WTC11 (cell line): ENCODE measurements around the gene TOR1A. TPM values are rescaled to one million over a fixed set of nuclear protein-coding genes. Genes with fewer than 3 reads are reported as not detected.

Source experiments
- ATAC-seq: fragments of 200-7000 bp; cut with Tn5 transposase; 2 replicates; pipeline ENCODE4 v1.10.0; 2021; ENCODE audit warnings: mild to moderate bottlenecking, moderate library complexity
- CTCF ChIA-PET: fragments of 300-600 bp; sonication (Branson Sonifier 250); formaldehyde crosslinking; loops from one replicate; lab custom pipeline; 2021; ENCODE audit warnings: antibody characterized with exemption; lab: Charles Lee
- POLR2A ChIA-PET: fragments of 350-600 bp; sonication (Branson Sonifier 250); formaldehyde crosslinking; loops from one replicate; lab custom pipeline; 2021; ENCODE audit warnings: antibody characterized with exemption; lab: Charles Lee
- DNase-seq: peaks from one replicate; pipeline ENCODE4 v3.0.0; 2021; ENCODE audit warnings: low spot score
- H3K27ac Mint-ChIP-seq: 2 replicates; pipeline ENCODE4 v1.8.0; 2021; ENCODE audit warnings: mixed read lengths
- H3K27me3 Mint-ChIP-seq: 2 replicates; pipeline ENCODE4 v1.8.0; 2021; ENCODE audit warnings: low read depth, mild to moderate bottlenecking, moderate library complexity, mixed read lengths
- H3K36me3 Mint-ChIP-seq: 2 replicates; pipeline ENCODE4 v1.8.0; 2021; ENCODE audit warnings: mixed read lengths
- H3K4me1 Mint-ChIP-seq: 2 replicates; pipeline ENCODE4 v1.8.0; 2022; ENCODE audit warnings: mixed read lengths
- H3K4me3 Mint-ChIP-seq: 2 replicates; pipeline ENCODE4 v1.8.0; 2021; ENCODE audit warnings: mild to moderate bottlenecking, moderate library complexity, mixed read lengths
- H3K9me3 Mint-ChIP-seq: 2 replicates; pipeline ENCODE4 v1.8.0; 2021; ENCODE audit warnings: mixed read lengths
- ARID4B ChIP-seq: sonication (generic); formaldehyde crosslinking; IDR thresholded peaks from 2 replicates; pipeline ENCODE4 v1.8.0; 2023; ENCODE audit warnings: missing genetic modification reagents, mild to moderate bottlenecking, borderline replicate concordance
- ATF1 ChIP-seq: sonication (generic); formaldehyde crosslinking; IDR thresholded peaks from 2 replicates; pipeline ENCODE4 v1.8.1; 2023; ENCODE audit warnings: mild to moderate bottlenecking, moderate library complexity, missing genetic modification reagents
- ATF3 ChIP-seq: sonication (generic); formaldehyde crosslinking; conservative IDR thresholded peaks from 2 replicates; pipeline ENCODE4 v1.8.1; 2022; ENCODE audit warnings: mild to moderate bottlenecking, missing genetic modification reagents
- E2F1 ChIP-seq: sonication (generic); formaldehyde crosslinking; IDR thresholded peaks from 2 replicates; pipeline ENCODE4 v1.8.0; 2022; ENCODE audit warnings: mild to moderate bottlenecking, missing genetic modification reagents
- ESRRA ChIP-seq: sonication (generic); formaldehyde crosslinking; IDR thresholded peaks from 2 replicates; pipeline ENCODE4 v1.8.1; 2022; ENCODE audit warnings: mild to moderate bottlenecking, missing genetic modification reagents, borderline replicate concordance
- ETV6 ChIP-seq: sonication (generic); formaldehyde crosslinking; IDR thresholded peaks from 2 replicates; pipeline ENCODE4 v1.8.1; 2022; ENCODE audit warnings: mild to moderate bottlenecking, missing genetic modification reagents
- GABPB1 ChIP-seq: sonication (generic); formaldehyde crosslinking; IDR thresholded peaks from 2 replicates; pipeline ENCODE4 v1.8.1; 2023; ENCODE audit warnings: mild to moderate bottlenecking, missing genetic modification reagents
- GTF2I ChIP-seq: fragments of 250-450 bp; sonication (Bioruptor Pico); conservative IDR thresholded peaks from 2 replicates; pipeline ENCODE4 v1.4.0; 2021; ENCODE audit warnings: mild to moderate bottlenecking
- KAT7 ChIP-seq: sonication (generic); formaldehyde crosslinking; IDR thresholded peaks from 2 replicates; pipeline ENCODE4 v1.8.1; 2023; ENCODE audit warnings: missing genetic modification reagents, mild to moderate bottlenecking, borderline replicate concordance
- MAX ChIP-seq: sonication (generic); formaldehyde crosslinking; IDR thresholded peaks from 2 replicates; pipeline ENCODE4 v1.8.0; 2022; ENCODE audit warnings: mild to moderate bottlenecking, missing genetic modification reagents
- NR1H2 ChIP-seq: sonication (generic); formaldehyde crosslinking; IDR thresholded peaks from 2 replicates; pipeline ENCODE4 v1.9.0; 2021; ENCODE audit warnings: mild to moderate bottlenecking, moderate library complexity, missing genetic modification reagents
- PRRX2 ChIP-seq: fragments of 250-450 bp; sonication (Bioruptor Pico); IDR thresholded peaks from 2 replicates; pipeline ENCODE4 v1.8.0; 2021; ENCODE audit warnings: mild to moderate bottlenecking
- USF2 ChIP-seq: sonication (generic); formaldehyde crosslinking; IDR thresholded peaks from 2 replicates; pipeline ENCODE4 v1.8.1; 2023; ENCODE audit warnings: mild to moderate bottlenecking, missing genetic modification reagents, moderate library complexity
- ZBTB21 ChIP-seq: sonication (generic); formaldehyde crosslinking; IDR thresholded peaks from 2 replicates; pipeline ENCODE4 v1.8.1; 2023; ENCODE audit warnings: mild to moderate bottlenecking, missing genetic modification reagents, borderline replicate concordance
- ZNF219 ChIP-seq: sonication (generic); formaldehyde crosslinking; IDR thresholded peaks from 2 replicates; pipeline ENCODE4 v1.8.0; 2023; ENCODE audit warnings: missing genetic modification reagents, mild to moderate bottlenecking, borderline replicate concordance
- ZNF232 ChIP-seq: sonication (generic); formaldehyde crosslinking; IDR thresholded peaks from 2 replicates; pipeline ENCODE4 v1.8.0; 2022; ENCODE audit warnings: mild to moderate bottlenecking, missing genetic modification reagents
- ZNF263 ChIP-seq: sonication (generic); formaldehyde crosslinking; IDR thresholded peaks from 2 replicates; pipeline ENCODE4 v1.8.1; 2022; ENCODE audit warnings: low read depth, mild to moderate bottlenecking, moderate library complexity, missing genetic modification reagents
- ZNF425 ChIP-seq: fragments of 250-450 bp; sonication (Bioruptor Pico); conservative IDR thresholded peaks from 2 replicates; pipeline ENCODE4 v1.9.0; 2021; ENCODE audit warnings: mild to moderate bottlenecking
- ZNF512 ChIP-seq: sonication (generic); formaldehyde crosslinking; IDR thresholded peaks from 2 replicates; pipeline ENCODE4 v1.8.1; 2022; ENCODE audit warnings: missing genetic modification reagents, borderline replicate concordance
- total RNA-seq: library from RNA; stranded (reverse); gene quantifications from 3 replicates; pipeline ENCODE4 v1.2.3, GENCODE V29; 2021

TOR1A gene
- total RNA-seq, 1 experiment from 2014 or later: 32.7 TPM

GRCh38 chr9:129864991-129865647 is 41.2 kb upstream of the TOR1A start:
- CTCF ChIA-PET: no interaction called here
- Mint-ChIP-seq H3K4me1 (no peaks in the 10 kb centered on the region), H3K4me3 (no peak overlapping the region), H3K27me3 (no peaks in the 10 kb centered on the region), H3K9me3 (no peaks in the 10 kb centered on the region), H3K36me3 (peaks cover 28% of the 10 kb centered on the region), H3K27ac (no peak overlapping the region; the same call in 1 of the 2 replicates)
- no peak for TF ChIP-seq KAT7
- no peak for TF ChIP-seq ETV6 (CRISPR knock-in tag)
- no peak for TF ChIP-seq ZNF232
- TF ChIP-seq ZNF425 (CRISPR knock-in tag): no peak
- no peak for TF ChIP-seq E2F1
- TF ChIP-seq ESRRA: no peak
- TF ChIP-seq ZNF263: no peak
- no peak for TF ChIP-seq ZNF219 (CRISPR knock-in tag)
- no peak for TF ChIP-seq MAX (CRISPR knock-in tag)
- no peak for TF ChIP-seq ARID4B (CRISPR knock-in tag)
- no peak for TF ChIP-seq ZNF512 (CRISPR knock-in tag)
- no peak for TF ChIP-seq ATF3 (CRISPR knock-in tag)
- no peak for TF ChIP-seq GABPB1
- TF ChIP-seq ATF1 (CRISPR knock-in tag): no peak
- no peak for TF ChIP-seq USF2 (CRISPR knock-in tag)
- no peak for TF ChIP-seq ZBTB21
- TF ChIP-seq PRRX2 (CRISPR knock-in tag): no peak
- TF ChIP-seq GTF2I (CRISPR knock-in tag): no peak
- no peak for TF ChIP-seq NR1H2 (CRISPR knock-in tag)
- DNase-seq (no peak), ATAC-seq (no peak)
- POLR2A ChIA-PET: interaction anchor here (0.6 kb wide), 1 partner anchor 1188 kb away, joined by 3 read pairs; no protein-coding TSS in a partner anchor
